H9 (cell line): ENCODE data around the gene OSBP2. TPM values are rescaled to one million over a fixed set of nuclear protein-coding genes. Genes with fewer than 3 reads are reported as not detected.

ENCODE experiments used
- DNase-seq: peaks from one replicate; pipeline ENCODE4 v3.0.0-alpha.2; 2017
- H2AFZ ChIP-seq: one replicate; pipeline ENCODE4 v1.6.1; 2013; ENCODE audit warnings: mild to moderate bottlenecking, low read length, control low read depth, moderate library complexity
- H2AK5ac ChIP-seq: 2 replicates; pipeline ENCODE4 v1.6.1; 2013; ENCODE audit warnings: low read length, control low read depth, mixed read lengths; ENCODE audit not compliant: insufficient read length
- H2BK120ac ChIP-seq: one replicate; pipeline ENCODE4 v1.6.1; 2013; ENCODE audit warnings: low read depth, mild to moderate bottlenecking, low read length, control low read depth, inconsistent platforms; ENCODE audit not compliant: poor library complexity, severe bottlenecking
- H2BK12ac ChIP-seq: 2 replicates; pipeline ENCODE4 v1.6.1; 2013; ENCODE audit warnings: low read length, control low read depth, mixed read lengths, low read depth; ENCODE audit not compliant: insufficient read length
- H2BK15ac ChIP-seq: 2 replicates; pipeline ENCODE4 v1.6.1; 2013; ENCODE audit warnings: low read depth, low read length, control low read depth
- H2BK20ac ChIP-seq: one replicate; pipeline ENCODE4 v1.6.1; 2013; ENCODE audit warnings: low read depth, mild to moderate bottlenecking, low read length, control low read depth, inconsistent platforms; ENCODE audit not compliant: poor library complexity, severe bottlenecking
- H2BK5ac ChIP-seq: 2 replicates; pipeline ENCODE4 v1.6.1; 2013; ENCODE audit warnings: low read length, control low read depth, mixed read lengths; ENCODE audit not compliant: insufficient read length
- H3K14ac ChIP-seq: 2 replicates; pipeline ENCODE4 v1.6.1; 2013; ENCODE audit warnings: low read length, control low read depth; ENCODE audit not compliant: insufficient read depth
- H3K18ac ChIP-seq: 2 replicates; pipeline ENCODE4 v1.6.1; 2013; ENCODE audit warnings: low read depth, mild to moderate bottlenecking, mixed read lengths, low read length, control low read depth; ENCODE audit not compliant: insufficient read length
- H3K23ac ChIP-seq: 2 replicates; pipeline ENCODE4 v1.6.1; 2013; ENCODE audit warnings: low read length, control low read depth, mixed read lengths, low read depth; ENCODE audit not compliant: insufficient read length
- H3K23me2 ChIP-seq: 2 replicates; pipeline ENCODE4 v1.6.1; 2013; ENCODE audit warnings: low read depth, mild to moderate bottlenecking, mixed read lengths, low read length, control low read depth; ENCODE audit not compliant: insufficient read length, poor library complexity, severe bottlenecking
- H3K27ac ChIP-seq: 2 replicates; pipeline ENCODE4 v1.5.1; 2013; ENCODE audit warnings: low read length, control low read depth, mixed read lengths, low read depth; ENCODE audit not compliant: insufficient read length
- H3K27me3 ChIP-seq: 2 replicates; pipeline ENCODE4 v1.6.1; 2013; ENCODE audit warnings: low read length, control low read depth, inconsistent platforms; ENCODE audit not compliant: insufficient read depth
- H3K4ac ChIP-seq: 2 replicates; pipeline ENCODE4 v1.6.1; 2013; ENCODE audit warnings: low read depth, mild to moderate bottlenecking, control low read depth, inconsistent platforms, low read length, moderate library complexity
- H3K4me1 ChIP-seq: 2 replicates; pipeline ENCODE4 v1.6.1; 2013; ENCODE audit warnings: low read length, control low read depth, inconsistent platforms; ENCODE audit not compliant: insufficient read depth
- H3K4me2 ChIP-seq: 2 replicates; pipeline ENCODE4 v1.6.1; 2013; ENCODE audit warnings: low read length, control low read depth, mixed read lengths; ENCODE audit not compliant: insufficient read length, insufficient read depth
- H3K56ac ChIP-seq: 2 replicates; pipeline ENCODE4 v1.6.1; 2013; ENCODE audit warnings: low read depth, mild to moderate bottlenecking, mixed read lengths, low read length, control low read depth; ENCODE audit not compliant: insufficient read length
- H3K79me1 ChIP-seq: 2 replicates; pipeline ENCODE4 v1.6.1; 2013; ENCODE audit warnings: low read depth, mild to moderate bottlenecking, moderate library complexity, low read length, control low read depth, inconsistent platforms; ENCODE audit not compliant: insufficient read depth, poor library complexity, severe bottlenecking
- H3K79me2 ChIP-seq: 2 replicates; pipeline ENCODE4 v1.6.1; 2013; ENCODE audit warnings: low read length, control low read depth, inconsistent platforms; ENCODE audit not compliant: insufficient read depth
- H3K9ac ChIP-seq: 2 replicates; pipeline ENCODE4 v1.6.1; 2013; ENCODE audit warnings: low read length, control low read depth, mixed read lengths; ENCODE audit not compliant: insufficient read length; ENCODE audit errors: extremely low read depth
- H3K9me3 ChIP-seq: one replicate; pipeline ENCODE4 v1.6.1; 2013; ENCODE audit warnings: low read depth, low read length, inconsistent platforms; ENCODE audit not compliant: control insufficient read depth
- H3T11ph ChIP-seq: one replicate; pipeline ENCODE4 v1.6.1; 2013; ENCODE audit warnings: mild to moderate bottlenecking, low read length, control low read depth, inconsistent platforms
- H4K20me1 ChIP-seq: one replicate; pipeline ENCODE4 v1.6.1; 2013; ENCODE audit not compliant: control insufficient read depth, insufficient read length, insufficient read depth
- H4K5ac ChIP-seq: 2 replicates; pipeline ENCODE4 v1.6.1; 2013; ENCODE audit warnings: low read depth, mild to moderate bottlenecking, mixed read lengths, low read length, control low read depth; ENCODE audit not compliant: insufficient read length
- H4K8ac ChIP-seq: replicated peaks from 2 replicates; pipeline ENCODE4 v1.6.1; 2013; ENCODE audit warnings: low read length, control low read depth, mixed read lengths, low read depth; ENCODE audit not compliant: insufficient read length
- H4K91ac ChIP-seq: 2 replicates; pipeline ENCODE4 v1.6.1; 2013; ENCODE audit warnings: low read depth, mild to moderate bottlenecking, moderate library complexity, mixed read lengths, low read length, control low read depth; ENCODE audit not compliant: insufficient read length
- H3K27ac Mint-ChIP-seq, 3 experiments: 2 replicates in 2 of 3; 3 replicates in 1 of 3; pipeline ENCODE4 v1.8.0; 2020 to 2021; ENCODE audit warnings: mixed read lengths in 3 of 3, mild to moderate bottlenecking in 1 of 3, moderate library complexity in 1 of 3
- H3K27me3 Mint-ChIP-seq: 2 replicates; pipeline ENCODE4 v1.8.0; 2021; ENCODE audit warnings: low read depth, mild to moderate bottlenecking, moderate library complexity, mixed read lengths
- H3K36me3 Mint-ChIP-seq, 3 experiments: 2 replicates in 2 of 3; 3 replicates in 1 of 3; pipeline ENCODE4 v1.8.0; 2020 to 2021; ENCODE audit warnings: low read depth in 3 of 3, mixed read lengths in 3 of 3; ENCODE audit not compliant: insufficient read depth in 1 of 3
- H3K4me1 Mint-ChIP-seq, 2 experiments: 2 replicates each; pipeline ENCODE4 v1.8.0; 2020; ENCODE audit warnings: mixed read lengths in 2 of 2
- H3K4me3 Mint-ChIP-seq, 2 experiments: 2 replicates in 1 of 2; 3 replicates in 1 of 2; pipeline ENCODE4 v1.8.0; 2020 to 2021; ENCODE audit warnings: mild to moderate bottlenecking in 2 of 2, mixed read lengths in 2 of 2, moderate library complexity in 1 of 2
- H3K9me3 Mint-ChIP-seq, 2 experiments: 2 replicates in 1 of 2; 3 replicates in 1 of 2; pipeline ENCODE4 v1.8.0; 2020; ENCODE audit warnings: mild to moderate bottlenecking in 2 of 2, mixed read lengths in 2 of 2, moderate library complexity in 1 of 2
- CTCF ChIP-seq: fragments of 200-600 bp; sonication (generic); conservative IDR thresholded peaks from 3 replicates; pipeline ENCODE4 v1.8.0; 2021; ENCODE audit warnings: antibody characterized with exemption, mild to moderate bottlenecking
- WGBS: extraction: QIAGEN DNeasy Blood & Tissue Kit; methylation state at CpG from one replicate; pipeline ENCODE4 v1.1.7; 2013; ENCODE audit warnings: missing lambda C conversion rate, low lambda C conversion rate, mixed read lengths; ENCODE audit not compliant: insufficient read length; ENCODE audit errors: extremely low coverage; 5-methylcytosine and 5-hydroxymethylcytosine counted together
- total RNA-seq: library from RNA; stranded (reverse); gene quantifications from 2 replicates; pipeline ENCODE4 v1.2.1, GENCODE V29; 2021

The OSBP2 gene
- total RNA-seq, 1 experiment from 2014 or later, result 3.4 TPM

- Mint-ChIP-seq H3K4me1 (peaks cover 15 to 23% of the 10 kb centered on the region in 2 experiments), H3K27me3 (no peaks in the 10 kb centered on the region), H3K36me3 (no peaks in the 10 kb centered on the region; a peak in 3 of 7 replicates), H3K9me3 (no peaks in the 10 kb centered on the region), H3K4me3 (no peak overlapping the region), H3K27ac (no peak overlapping the region)
- Histone ChIP-seq H3K14ac (no peak overlapping the region; the same call in 1 of the 2 replicates), H2BK15ac (no peak overlapping the region), H3K18ac (no peak overlapping the region), H4K5ac (no peak overlapping the region), H3K4ac (no peak overlapping the region), H3K27me3 (no peaks in the 10 kb centered on the region), H2BK120ac (no peak overlapping the region), H3K79me2 (no peaks in the 10 kb centered on the region), H2BK12ac (no peak overlapping the region), H3K79me1 (no peaks in the 10 kb centered on the region), H3K23ac (no peak overlapping the region), H3T11ph (no peak overlapping the region), H3K4me2 (no peak overlapping the region), H3K56ac (no peak overlapping the region), H4K8ac (no peak overlapping the region), H4K91ac (no peak overlapping the region), H3K27ac (no peak overlapping the region), H4K20me1 (no peaks in the 10 kb centered on the region), H3K9ac (no peak overlapping the region), H2AK5ac (no peak overlapping the region), H2BK5ac (no peak overlapping the region), H3K9me3 (no peaks in the 10 kb centered on the region), H2BK20ac (no peak overlapping the region), H2AFZ (no peak overlapping the region), H3K23me2 (no peaks in the 10 kb centered on the region), H3K4me1 (no peaks in the 10 kb centered on the region)
- no CpG with 5 or more reads among the region's 5 CpGs for WGBS
- no peak for TF ChIP-seq CTCF
- DNase-seq, result no peak
Observed at GRCh38 chr22:30885001-30885366, 190.3 kb downstream of the OSBP2 start.
